LNCAP (cell line): ENCODE measurements around the gene AP1S2.

Experiments used
- CTCF ChIP-seq: fragments of 450-650 bp; IDR thresholded peaks from 2 replicates; pipeline ENCODE4 v1.5.1; 2017; ENCODE audit warnings: mild to moderate bottlenecking

AP1S2 gene

DNA sequence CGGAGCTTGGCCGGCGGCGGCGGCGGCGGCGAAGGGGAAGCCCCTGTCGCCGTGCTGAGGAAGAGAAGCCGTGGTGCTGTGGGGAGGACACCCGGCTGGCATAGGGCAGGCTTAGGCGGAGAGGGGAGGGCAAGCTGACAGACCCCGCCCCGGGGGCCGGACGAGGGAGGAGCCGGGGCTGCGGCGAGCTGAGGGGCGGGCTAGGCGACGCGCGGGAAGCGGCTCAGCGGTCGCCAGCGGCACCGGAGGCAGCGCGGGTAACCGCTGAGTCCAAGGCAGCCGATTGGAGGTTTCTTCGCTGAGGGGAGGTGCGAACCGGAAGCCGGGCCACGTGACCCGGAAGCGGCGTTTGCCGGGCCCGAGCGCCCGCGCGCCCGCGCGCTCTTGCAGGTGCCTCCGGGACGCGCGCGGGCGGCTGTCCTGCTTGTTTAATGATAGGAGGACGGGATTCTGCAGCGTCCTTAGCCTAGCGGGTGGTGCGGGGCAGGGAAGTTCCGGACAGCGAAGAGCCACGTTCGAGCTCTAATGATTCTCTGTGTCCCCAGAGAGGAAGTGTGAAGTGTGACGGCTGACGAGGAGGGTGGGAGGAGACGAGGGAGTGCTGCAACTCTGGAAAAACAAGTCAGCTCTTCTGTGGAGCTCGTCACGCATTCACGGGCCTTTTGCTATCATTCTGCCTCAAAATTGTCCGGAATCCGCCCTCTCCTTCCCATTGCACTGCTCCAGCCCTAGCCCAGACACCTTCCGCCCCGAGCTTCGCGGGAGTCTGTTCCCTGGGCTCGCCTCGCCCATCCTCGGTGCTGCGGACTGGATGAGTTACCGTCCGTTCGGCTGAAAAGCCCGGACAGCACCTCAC lies at the start of gene AP1S2:
Gene AP1S2, minus strand, starts transcription at position 102 of the 856 bp plus-strand sequence. CDS start 2,289 bp downstream, outside the sequence.
- TF ChIP-seq CTCF = no peak

- no peak for TF ChIP-seq CTCF
These were observed 48.6 kb upstream of the AP1S2 start for GRCh38 chrX:15903186-15903681.

DNA sequence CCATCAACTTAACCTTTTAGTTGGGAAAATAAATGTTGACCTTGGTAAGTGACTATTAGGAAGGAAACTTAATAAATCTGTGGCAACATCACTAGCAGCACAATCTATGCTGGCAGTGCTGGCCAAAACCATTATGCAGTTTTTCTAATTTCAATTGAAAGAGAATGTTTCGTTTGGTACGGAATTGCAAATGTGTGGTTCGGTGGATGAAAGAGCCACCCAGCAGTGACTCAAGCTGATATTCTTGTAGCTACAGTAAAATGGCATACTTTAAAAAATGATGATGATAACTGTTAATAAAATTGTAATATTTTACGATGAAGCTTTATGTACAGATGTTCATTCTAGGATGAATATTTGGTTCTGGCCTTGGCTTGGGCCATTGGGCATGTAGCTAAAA lies 40.7 kb upstream of the AP1S2 start:
- TF ChIP-seq CTCF = no peak

- TF ChIP-seq CTCF = no peak
These were observed 40.1 kb upstream of the AP1S2 start for GRCh38 chrX:15894724-15895123.

DNA sequence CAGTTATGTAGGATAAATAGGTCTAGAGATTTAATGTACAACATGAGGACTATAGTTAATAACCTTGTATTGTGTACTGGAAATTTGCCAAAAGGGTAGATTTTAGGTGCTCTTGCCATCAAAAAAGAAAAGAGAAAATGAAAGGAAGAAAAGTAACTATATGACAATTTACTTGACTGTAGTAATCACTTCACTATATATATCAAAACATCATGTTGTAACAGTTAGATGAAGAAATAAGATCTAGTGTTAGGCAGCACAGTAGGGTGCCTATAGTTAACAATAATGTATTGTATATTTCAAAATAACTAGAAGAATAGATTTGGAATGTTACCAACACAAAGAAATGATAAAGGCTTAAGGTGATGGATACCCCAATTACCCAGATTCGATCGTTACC lies 35.9 kb upstream of the AP1S2 start:
- no peak for TF ChIP-seq CTCF

DNA sequence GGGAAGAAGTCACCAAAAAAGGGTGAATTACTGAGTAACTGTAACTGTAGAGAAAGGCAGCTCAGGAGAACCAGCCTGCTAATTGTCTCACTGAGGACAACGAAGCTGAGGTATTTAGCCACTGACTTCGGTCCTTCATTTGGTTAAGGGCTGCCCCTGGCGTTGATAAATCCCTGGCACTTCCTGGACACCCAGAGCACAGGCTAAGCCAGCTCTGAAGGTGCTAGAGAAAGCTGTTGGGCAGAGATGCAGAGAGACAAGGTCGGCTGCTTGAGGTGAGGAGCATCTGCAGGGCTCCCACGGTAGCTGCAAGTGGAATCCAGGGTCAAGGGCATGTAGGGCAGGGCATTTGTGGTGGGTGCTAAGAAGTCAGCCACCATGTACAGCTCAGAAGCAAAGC lies 33.4 kb upstream of the AP1S2 start:
- TF ChIP-seq CTCF = no peak

DNA sequence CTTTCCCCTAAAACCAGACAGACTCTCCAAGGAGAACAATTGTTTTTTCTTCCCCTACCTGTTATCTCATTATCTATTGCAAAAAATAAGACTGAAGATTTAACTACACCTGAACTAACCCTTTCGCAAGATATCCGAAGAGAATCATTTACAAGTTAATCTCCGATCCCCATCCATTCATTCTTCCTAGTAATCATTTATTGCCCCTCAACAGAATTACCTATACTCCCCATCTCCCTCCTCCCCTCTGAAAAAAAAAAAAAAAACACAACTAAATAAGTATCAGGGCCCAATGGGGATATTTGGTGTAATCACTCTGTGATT lies 28.9 kb upstream of the AP1S2 start:
- TF ChIP-seq CTCF = no peak
